CD4-positive, alpha-beta memory T cell (primary cell): ENCODE measurements around the gene TBCB. TPM values are rescaled to one million over a fixed set of nuclear protein-coding genes. Genes with fewer than 3 reads are reported as not detected.

Experiments used
- CTCF ChIA-PET: fragments of 350-600 bp; sonication (Branson Sonifier 250); formaldehyde crosslinking; loops from one replicate; lab custom pipeline; 2021; ENCODE audit warnings: inconsistent platforms; ENCODE audit not compliant: partially characterized antibody; lab: Charles Lee
- POLR2A ChIA-PET: fragments of 350-600 bp; sonication (Branson Sonifier 250); formaldehyde crosslinking; loops from one replicate; lab custom pipeline; 2021; ENCODE audit not compliant: partially characterized antibody; lab: Charles Lee
- DNase-seq, 5 donors: peaks; one replicate each; pipeline versions ENCODE4 v3.0.0 to v3.0.0-alpha.2; 2020 to 2022; ENCODE audit warnings: mixed read lengths in 1 of 5
- H3K27ac ChIP-seq: one replicate; pipeline ENCODE4 v1.7.0; 2013; ENCODE audit warnings: low read depth, low read length
- H3K27me3 ChIP-seq: 2 replicates; pipeline ENCODE4 v1.7.0; 2013; ENCODE audit warnings: mild to moderate bottlenecking, low read length, moderate library complexity; ENCODE audit not compliant: insufficient read depth
- H3K36me3 ChIP-seq: 2 replicates; pipeline ENCODE4 v1.7.0; 2013; ENCODE audit warnings: mild to moderate bottlenecking, low read length, moderate library complexity; ENCODE audit not compliant: insufficient read depth
- H3K4me1 ChIP-seq: 2 replicates; pipeline ENCODE4 v1.7.0; 2013; ENCODE audit warnings: mild to moderate bottlenecking, low read length, moderate library complexity; ENCODE audit not compliant: insufficient read depth
- H3K4me3 ChIP-seq, 2 donors: one replicate each; pipeline ENCODE4 v1.7.0; 2013; ENCODE audit warnings: low read length in 2 of 2, mild to moderate bottlenecking in 1 of 2
- H3K9me3 ChIP-seq, 2 donors: one replicate each; pipeline ENCODE4 v1.7.0; 2013; ENCODE audit warnings: low read length in 2 of 2, control low read depth in 1 of 2; ENCODE audit not compliant: control insufficient read depth in 1 of 2
- H3K27ac Mint-ChIP-seq, 7 donors: one replicate each; pipeline ENCODE4 v1.8.0; 2020 to 2021; ENCODE audit warnings: mixed read lengths in 7 of 7, mild to moderate bottlenecking in 6 of 7, inconsistent platforms in 3 of 7, moderate library complexity in 3 of 7
- H3K27me3 Mint-ChIP-seq, 2 donors: one replicate each; pipeline ENCODE4 v1.8.0; 2020 to 2021; ENCODE audit warnings: mixed read lengths in 2 of 2
- H3K36me3 Mint-ChIP-seq, 2 donors: one replicate each; pipeline ENCODE4 v1.8.0; 2020 to 2021; ENCODE audit warnings: mixed read lengths in 2 of 2, inconsistent platforms in 1 of 2, mild to moderate bottlenecking in 1 of 2
- H3K4me1 Mint-ChIP-seq, 4 donors: one replicate each; pipeline ENCODE4 v1.8.0; 2020 to 2021; ENCODE audit warnings: mixed read lengths in 4 of 4, mild to moderate bottlenecking in 1 of 4
- H3K4me3 Mint-ChIP-seq, 8 donors: one replicate each; pipeline ENCODE4 v1.8.0; 2020 to 2021; ENCODE audit warnings: mixed read lengths in 8 of 8, mild to moderate bottlenecking in 7 of 8, moderate library complexity in 6 of 8, inconsistent platforms in 3 of 8
- H3K9me3 Mint-ChIP-seq, 8 donors: one replicate each; pipeline ENCODE4 v1.8.0; 2020 to 2021; ENCODE audit warnings: mixed read lengths in 8 of 8, mild to moderate bottlenecking in 5 of 8, inconsistent platforms in 3 of 8, moderate library complexity in 1 of 8
- intact Hi-C: fragments of 100-400 bp; cut with micrococcal nuclease; formaldehyde crosslinking; loops from one replicate; pipeline ENCODE4 v1.15.1; 2023
- polyA plus RNA-seq, 2 donors: library from polyadenylated mRNA; unstranded; fragments of 300-500 nt; fragmentation: Illumina TruSeq; gene quantifications; one replicate each; pipeline ENCODE4 v1.2.3, GENCODE V29; 2021
- total RNA-seq, 2 experiments: library from RNA; stranded (reverse); gene quantifications; one replicate each; pipeline ENCODE4 v1.2.3, GENCODE V29; 2021

Gene TBCB
- total and polyA plus RNA-seq, 4 experiments from 2014 or later = 148 to 308 (median 202) TPM

DNA sequence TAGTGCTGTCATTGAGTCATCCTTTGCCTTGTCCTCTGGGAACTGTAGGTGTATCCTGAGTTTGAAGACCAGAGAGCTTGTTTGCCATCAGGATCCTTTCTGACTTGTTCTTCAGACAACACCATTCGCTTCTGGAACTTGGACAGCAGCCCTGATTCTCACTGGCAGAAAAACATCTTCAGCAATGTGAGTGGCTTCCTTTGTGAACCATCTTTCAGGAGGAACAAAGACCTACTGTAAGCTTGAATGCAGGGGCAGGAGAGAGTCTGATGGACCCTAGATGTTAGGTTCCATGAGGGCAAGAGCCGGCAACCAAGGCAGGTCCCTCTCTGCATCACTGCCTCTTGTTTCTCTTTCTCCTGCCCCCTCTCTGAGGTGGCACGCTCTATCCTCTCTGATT is 33.9 kb upstream of the TBCB start:
- no peaks in the 10 kb centered on the region for H3K9me3 ChIP-seq
- Mint-ChIP-seq H3K27me3 (no peaks in the 10 kb centered on the region), H3K4me3 (no peak overlapping the region), H3K27ac (no peak overlapping the region), H3K36me3 (peaks cover 1 to 6% of the 10 kb centered on the region in 2 donors), H3K9me3 (no peaks in the 10 kb centered on the region), H3K4me1 (no peaks in the 10 kb centered on the region)
- no peaks in the 10 kb centered on the region for H3K27me3 ChIP-seq
- no peaks in the 10 kb centered on the region for H3K4me1 ChIP-seq
- no peak overlapping the region for H3K27ac ChIP-seq
- peaks cover 3% of the 10 kb centered on the region for H3K36me3 ChIP-seq
- DNase-seq = no peak
- ChIA-PET POLR2A (no interaction called here), CTCF (no interaction called here)
- no peak overlapping the region for H3K4me3 ChIP-seq
- intact Hi-C loops = no loop called here

DNA sequence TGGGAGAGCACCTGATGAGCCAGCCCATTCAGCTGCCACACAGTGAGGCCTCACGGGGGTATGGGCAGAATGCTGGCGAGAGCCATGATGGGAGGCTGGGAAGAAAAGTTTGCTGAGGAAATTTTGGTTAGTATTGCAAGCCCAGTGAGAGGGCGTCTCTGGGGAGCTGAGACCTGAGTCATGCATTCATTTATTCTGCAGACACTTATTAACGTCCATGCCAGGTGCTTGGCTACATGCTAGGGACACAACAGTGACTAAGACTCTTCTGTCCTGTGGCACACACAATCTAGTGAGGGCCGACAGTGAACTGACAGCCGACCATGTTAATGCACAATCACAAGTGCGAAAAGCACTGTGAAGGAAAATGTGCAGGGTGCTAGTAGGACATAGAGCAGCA is 33.4 kb upstream of the TBCB start:
- H3K9me3 Mint-ChIP-seq = no peaks in the 10 kb centered on the region
- intact Hi-C loops = no loop called here
- Histone ChIP-seq H3K27me3 (no peaks in the 10 kb centered on the region), H3K4me3 (no peak overlapping the region), H3K27ac (no peak overlapping the region), H3K9me3 (no peaks in the 10 kb centered on the region), H3K4me1 (no peaks in the 10 kb centered on the region), H3K36me3 (peaks cover 3% of the 10 kb centered on the region)
- peak overlapping the region in 1 of 7 donors; percentile 42 for H3K27ac Mint-ChIP-seq
- no peak for DNase-seq
- ChIA-PET CTCF (no interaction called here), POLR2A (no interaction called here)
- H3K36me3 Mint-ChIP-seq = peaks cover 1 to 6% of the 10 kb centered on the region in 2 donors
- H3K4me1 Mint-ChIP-seq = no peaks in the 10 kb centered on the region
- H3K4me3 Mint-ChIP-seq = no peak overlapping the region
- H3K27me3 Mint-ChIP-seq = no peaks in the 10 kb centered on the region

DNA sequence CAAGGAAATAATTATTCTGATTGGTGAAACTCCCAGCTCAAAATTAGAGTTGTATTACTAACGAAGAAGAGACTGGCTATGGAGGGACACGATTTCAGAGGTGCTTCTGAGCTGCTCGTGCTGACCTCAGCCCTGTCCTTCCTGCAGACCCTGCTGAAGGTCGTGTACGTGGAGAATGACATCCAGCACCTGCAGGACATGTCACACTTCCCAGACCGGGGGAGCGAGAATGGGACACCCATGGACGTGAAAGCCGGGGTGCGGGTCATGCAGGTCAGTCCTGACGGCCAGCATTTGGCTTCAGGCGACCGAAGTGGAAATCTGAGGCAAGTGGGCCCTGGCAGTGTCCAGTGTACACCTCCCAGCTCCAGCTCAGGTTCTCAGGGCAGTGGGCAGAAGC is 32.4 kb upstream of the TBCB start:
- H3K9me3 ChIP-seq = no peaks in the 10 kb centered on the region
- ChIA-PET POLR2A (no interaction called here), CTCF (interaction anchor here (1.1 kb wide), 1 partner anchor 89 kb away, joined by 3 read pairs; no protein-coding TSS in a partner anchor)
- H3K36me3 ChIP-seq = peaks cover 3% of the 10 kb centered on the region
- H3K4me1 ChIP-seq = no peaks in the 10 kb centered on the region
- no peaks in the 10 kb centered on the region for H3K27me3 Mint-ChIP-seq
- no peak overlapping the region for H3K27ac Mint-ChIP-seq
- H3K27me3 ChIP-seq = no peaks in the 10 kb centered on the region
- H3K4me3 Mint-ChIP-seq = no peak overlapping the region
- no peak overlapping the region for H3K4me3 ChIP-seq
- DNase-seq = no peak
- no peaks in the 10 kb centered on the region for H3K4me1 Mint-ChIP-seq
- H3K27ac ChIP-seq = no peak overlapping the region
- intact Hi-C loops = no loop called here
- H3K9me3 Mint-ChIP-seq = no peaks in the 10 kb centered on the region
- peaks cover 1 to 6% of the 10 kb centered on the region in 2 donors for H3K36me3 Mint-ChIP-seq

DNA sequence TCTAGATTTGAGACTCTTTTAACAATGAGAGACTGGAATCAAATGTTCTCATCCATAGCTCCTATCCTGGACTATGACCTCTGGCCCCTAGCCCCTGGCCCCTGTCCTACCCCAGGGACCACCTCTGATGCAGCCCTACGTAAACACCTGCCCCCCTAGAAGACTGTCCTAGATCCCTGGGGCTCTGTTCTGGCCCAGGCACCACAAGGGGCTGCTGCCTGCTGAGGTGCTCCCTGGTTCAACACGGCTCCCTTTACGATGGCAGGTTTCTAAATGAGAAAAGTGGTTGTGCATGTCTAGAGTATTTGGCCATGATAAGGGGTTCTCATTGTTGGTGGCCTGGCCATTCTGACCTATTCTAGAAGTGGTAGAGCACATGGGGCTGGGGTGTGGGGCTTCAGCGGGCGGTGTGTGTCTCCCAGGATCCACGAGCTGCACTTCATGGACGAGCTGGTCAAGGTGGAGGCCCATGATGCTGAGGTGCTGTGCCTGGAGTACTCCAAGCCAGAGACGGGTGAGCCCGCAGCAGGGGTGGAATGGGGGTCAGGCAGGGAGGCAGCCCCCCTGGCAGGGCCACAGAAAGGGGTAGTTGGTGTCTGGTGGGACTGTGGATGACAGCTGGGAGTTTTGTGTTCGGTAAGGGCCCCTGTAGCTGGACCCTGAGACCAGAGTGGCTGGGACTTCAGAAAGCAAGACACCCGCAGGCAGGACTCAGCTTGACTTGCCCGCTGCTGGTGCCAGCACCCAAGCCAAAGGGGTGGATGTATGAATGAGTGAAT is 30.8 kb upstream of the TBCB start:
- Histone ChIP-seq H3K4me1 (no peaks in the 10 kb centered on the region), H3K36me3 (peaks cover 1% of the 10 kb centered on the region), H3K27ac (no peak overlapping the region), H3K27me3 (no peaks in the 10 kb centered on the region), H3K9me3 (no peaks in the 10 kb centered on the region), H3K4me3 (no peak overlapping the region)
- no peaks in the 10 kb centered on the region for H3K27me3 Mint-ChIP-seq
- no peak for DNase-seq
- CTCF ChIA-PET = interaction anchor here (1.1 kb wide), 1 partner anchor 88 kb away, joined by 3 read pairs; no protein-coding TSS in a partner anchor
- intact Hi-C loops = no loop called here
- POLR2A ChIA-PET = no interaction called here
- no peaks in the 10 kb centered on the region for H3K9me3 Mint-ChIP-seq
- H3K36me3 Mint-ChIP-seq = peaks cover 1 to 6% of the 10 kb centered on the region in 2 donors
- H3K27ac Mint-ChIP-seq = peak overlapping the region in 1 of 7 donors; percentile 32
- H3K4me1 Mint-ChIP-seq = no peaks in the 10 kb centered on the region
- H3K4me3 Mint-ChIP-seq = no peak overlapping the region

DNA sequence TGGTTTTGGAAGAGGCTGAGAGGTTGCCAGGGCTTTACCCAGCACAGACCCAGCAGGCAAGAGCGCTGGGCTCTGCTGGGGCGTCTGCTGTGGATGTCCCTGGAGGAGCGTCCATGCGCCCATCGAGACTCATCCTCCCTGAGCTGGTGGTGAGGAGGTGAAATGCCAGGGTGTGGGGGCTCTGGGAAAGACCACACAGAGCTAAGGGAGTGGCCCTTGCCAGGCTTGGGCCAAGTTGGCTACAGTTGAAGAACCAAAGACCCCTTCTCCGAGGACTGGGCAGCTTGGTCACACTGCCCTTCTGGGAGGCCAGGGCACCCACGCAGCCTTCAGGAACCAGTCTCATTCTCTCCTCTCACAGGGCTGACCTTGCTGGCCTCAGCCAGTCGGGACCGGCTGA is 28.9 kb upstream of the TBCB start:
- H3K27ac Mint-ChIP-seq = peak overlapping the region in 1 of 7 donors; percentile 64
- H3K4me1 Mint-ChIP-seq = no peaks in the 10 kb centered on the region
- intact Hi-C loops = no loop called here
- CTCF ChIA-PET = no interaction called here
- DNase-seq = no peak
- H3K9me3 Mint-ChIP-seq = no peaks in the 10 kb centered on the region
- Histone ChIP-seq H3K9me3 (no peaks in the 10 kb centered on the region), H3K27ac (no peak overlapping the region), H3K4me1 (no peaks in the 10 kb centered on the region), H3K4me3 (no peak overlapping the region), H3K27me3 (no peaks in the 10 kb centered on the region), H3K36me3 (no peaks in the 10 kb centered on the region)
- no peak overlapping the region for H3K4me3 Mint-ChIP-seq
- POLR2A ChIA-PET = no interaction called here
- H3K36me3 Mint-ChIP-seq = peaks cover 1 to 6% of the 10 kb centered on the region in 2 donors
- no peaks in the 10 kb centered on the region for H3K27me3 Mint-ChIP-seq

DNA sequence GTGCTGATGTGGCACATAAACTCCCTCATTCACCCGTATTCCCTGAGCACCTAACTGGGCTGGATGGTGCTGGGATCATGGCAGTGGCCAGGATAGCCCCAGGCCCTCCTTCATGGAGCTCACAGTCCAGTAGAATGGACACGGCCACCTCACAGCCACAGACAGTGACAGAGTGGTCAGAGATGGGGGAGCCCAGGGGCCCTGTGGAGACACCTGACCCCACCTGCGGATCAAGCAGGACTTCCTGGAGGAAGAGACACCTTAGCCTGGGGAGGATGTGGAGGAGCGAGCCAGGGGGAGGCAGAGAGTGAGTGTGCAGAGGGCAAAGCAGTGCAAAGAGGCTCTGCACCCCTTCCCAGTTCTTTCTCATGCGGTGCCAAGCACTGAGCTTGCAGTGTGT is 25.4 kb upstream of the TBCB start:
- Histone ChIP-seq H3K27ac (no peak overlapping the region), H3K4me3 (no peak overlapping the region), H3K27me3 (no peaks in the 10 kb centered on the region), H3K4me1 (peaks cover 3% of the 10 kb centered on the region), H3K9me3 (no peaks in the 10 kb centered on the region), H3K36me3 (no peaks in the 10 kb centered on the region)
- intact Hi-C loops = no loop called here
- H3K4me3 Mint-ChIP-seq = no peak overlapping the region
- ChIA-PET CTCF (no interaction called here), POLR2A (no interaction called here)
- no peaks in the 10 kb centered on the region for H3K27me3 Mint-ChIP-seq
- DNase-seq = no peak
- H3K4me1 Mint-ChIP-seq = peaks cover 0 to 14% (median 5%) of the 10 kb centered on the region in 4 donors
- no peaks in the 10 kb centered on the region for H3K9me3 Mint-ChIP-seq
- H3K36me3 Mint-ChIP-seq = no peaks in the 10 kb centered on the region
- peak overlapping the region in 1 of 7 donors; percentile 45 for H3K27ac Mint-ChIP-seq

DNA sequence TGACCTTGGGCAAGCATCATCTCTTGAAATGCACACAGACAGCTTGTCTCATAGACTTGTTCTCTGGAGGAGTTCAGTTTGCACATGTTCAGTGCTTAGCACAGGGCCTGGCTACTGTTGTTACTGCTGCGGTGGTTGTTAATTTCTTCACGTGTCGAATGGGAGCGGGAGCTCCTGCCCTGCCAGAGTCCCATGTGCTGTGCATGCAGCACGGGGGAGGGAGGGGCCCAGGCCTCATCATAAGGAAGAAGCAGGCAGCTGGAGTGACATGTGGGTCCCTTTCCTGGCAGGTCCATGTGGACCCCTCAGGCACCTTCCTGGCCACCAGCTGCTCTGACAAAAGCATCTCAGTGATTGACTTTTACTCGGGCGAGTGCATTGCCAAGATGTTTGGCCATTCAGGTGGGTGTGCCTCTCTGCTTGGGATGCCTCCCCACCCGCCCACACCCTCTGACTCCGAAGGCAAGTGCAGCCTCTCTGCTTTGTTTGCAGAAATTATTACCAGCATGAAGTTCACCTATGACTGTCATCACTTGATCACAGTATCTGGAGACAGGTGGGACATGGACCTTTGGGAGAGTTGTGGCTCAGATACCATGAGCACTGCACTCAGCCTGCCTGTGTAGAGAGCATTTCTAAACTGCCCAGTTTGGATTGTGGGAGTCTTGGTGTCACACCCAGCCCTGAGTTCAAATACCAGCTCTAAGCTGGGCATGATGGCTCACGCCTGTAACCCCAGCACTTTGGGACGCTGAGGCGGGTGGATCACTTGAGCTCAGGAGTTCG is 24.2 kb upstream of the TBCB start:
- Mint-ChIP-seq H3K4me1 (peaks cover 0 to 14% (median 5%) of the 10 kb centered on the region in 4 donors), H3K9me3 (no peaks in the 10 kb centered on the region), H3K4me3 (no peak overlapping the region), H3K27me3 (no peaks in the 10 kb centered on the region), H3K36me3 (no peaks in the 10 kb centered on the region), H3K27ac (no peak overlapping the region)
- Histone ChIP-seq H3K27me3 (no peaks in the 10 kb centered on the region), H3K9me3 (no peaks in the 10 kb centered on the region), H3K4me3 (no peak overlapping the region), H3K36me3 (no peaks in the 10 kb centered on the region), H3K4me1 (peaks cover 3% of the 10 kb centered on the region), H3K27ac (no peak overlapping the region)
- POLR2A ChIA-PET = no interaction called here
- no peak for DNase-seq
- intact Hi-C loops = no loop called here
- CTCF ChIA-PET = no interaction called here
